Lower leg skin (tissue), 3 donors: Measurements from ENCODE around the gene PSMD1.

ENCODE experiments used
- POLR2A ChIP-seq, 2 donors: fragments of 450-650 bp; IDR thresholded peaks; one replicate each; pipeline ENCODE4 v1.6.1; 2016 to 2017; ENCODE audit warnings: antibody characterized with exemption in 2 of 2, mild to moderate bottlenecking in 1 of 2, moderate library complexity in 1 of 2
- TF ChIP-seq, protein P1 (sequence below), 3 donors: fragments of 450-650 bp; IDR thresholded peaks; one replicate each; pipeline ENCODE4 v1.5.1; 2016; ENCODE audit warnings: antibody characterized with exemption in 3 of 3, mild to moderate bottlenecking in 3 of 3, moderate library complexity in 2 of 3

DNA sequence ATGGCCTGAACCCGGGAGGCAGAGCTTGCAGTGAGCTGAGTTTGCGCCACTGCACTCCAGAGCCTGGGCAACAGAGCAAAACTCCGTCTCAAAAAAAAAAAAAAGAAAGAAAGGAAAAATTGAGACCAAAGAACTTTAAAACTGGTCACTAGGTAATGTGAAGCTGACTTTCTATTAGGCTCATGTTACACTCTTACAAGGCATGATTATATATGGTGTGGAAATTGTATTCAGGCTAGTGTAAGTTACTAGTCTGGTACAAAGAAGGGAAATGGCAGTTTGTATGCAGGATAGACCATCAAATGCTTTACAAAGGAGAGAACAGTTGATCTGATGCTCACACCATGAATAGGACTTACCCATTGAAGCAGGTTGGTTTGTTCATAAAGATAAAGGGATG is 106.3 kb downstream of the PSMD1 start:
- TF ChIP-seq, protein P1, sequence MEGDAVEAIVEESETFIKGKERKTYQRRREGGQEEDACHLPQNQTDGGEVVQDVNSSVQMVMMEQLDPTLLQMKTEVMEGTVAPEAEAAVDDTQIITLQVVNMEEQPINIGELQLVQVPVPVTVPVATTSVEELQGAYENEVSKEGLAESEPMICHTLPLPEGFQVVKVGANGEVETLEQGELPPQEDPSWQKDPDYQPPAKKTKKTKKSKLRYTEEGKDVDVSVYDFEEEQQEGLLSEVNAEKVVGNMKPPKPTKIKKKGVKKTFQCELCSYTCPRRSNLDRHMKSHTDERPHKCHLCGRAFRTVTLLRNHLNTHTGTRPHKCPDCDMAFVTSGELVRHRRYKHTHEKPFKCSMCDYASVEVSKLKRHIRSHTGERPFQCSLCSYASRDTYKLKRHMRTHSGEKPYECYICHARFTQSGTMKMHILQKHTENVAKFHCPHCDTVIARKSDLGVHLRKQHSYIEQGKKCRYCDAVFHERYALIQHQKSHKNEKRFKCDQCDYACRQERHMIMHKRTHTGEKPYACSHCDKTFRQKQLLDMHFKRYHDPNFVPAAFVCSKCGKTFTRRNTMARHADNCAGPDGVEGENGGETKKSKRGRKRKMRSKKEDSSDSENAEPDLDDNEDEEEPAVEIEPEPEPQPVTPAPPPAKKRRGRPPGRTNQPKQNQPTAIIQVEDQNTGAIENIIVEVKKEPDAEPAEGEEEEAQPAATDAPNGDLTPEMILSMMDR (IDR thresholded peaks at IDR 0.05) = no peak
- TF ChIP-seq POLR2A (IDR thresholded peaks at IDR 0.05) = no peak
